Stomach (tissue), 4 donors: ENCODE data around the gene MBNL3.

Source experiments
- CTCF ChIP-seq, 7 experiments: fragments of 450-650 bp in 4 of 7; fragments of 200-600 bp in 3 of 7; sonication (generic) in 3 of 7; IDR thresholded peaks; one replicate each; pipeline ENCODE4 v1.5.1; 2016 to 2019; ENCODE audit warnings: antibody characterized with exemption in 7 of 7, control low read depth in 2 of 7, mild to moderate bottlenecking in 1 of 7
- EP300 ChIP-seq: sonication (generic); formaldehyde crosslinking; IDR thresholded peaks from one replicate; pipeline ENCODE4 v1.6.1; 2017; ENCODE audit warnings: antibody characterized with exemption
- POLR2A ChIP-seq, 4 donors: fragments of 450-650 bp; IDR thresholded peaks; one replicate each; pipeline ENCODE4 v1.6.1; 2016; ENCODE audit warnings: antibody characterized with exemption in 4 of 4, control low read depth in 2 of 4, mild to moderate bottlenecking in 1 of 4, moderate library complexity in 1 of 4
- POLR2AphosphoS5 ChIP-seq, 3 donors: sonication (generic); formaldehyde crosslinking; IDR thresholded peaks; one replicate each; pipeline ENCODE4 v1.6.1; 2016; ENCODE audit warnings: antibody characterized with exemption in 3 of 3

GRCh38 chrX:132389480-132389879, 99.4 kb downstream of the MBNL3 start:
- TF ChIP-seq CTCF (IDR thresholded peaks at IDR 0.05) (no peak), EP300 (no peak), POLR2AphosphoS5 (IDR thresholded peaks at IDR 0.05) (no peak), POLR2A (IDR thresholded peaks at IDR 0.05) (no peak)
